WERI-Rb-1 (cell line): ENCODE results near the gene C14orf180.

Experiments
- DNase-seq: peaks from one replicate; pipeline ENCODE4 v3.0.0-alpha.2; 2020
- H3K27ac ChIP-seq: fragments of 250-450 bp; sonication (Bioruptor Pico); 2 replicates; pipeline ENCODE4 v1.5.1; 2020; ENCODE audit warnings: mild to moderate bottlenecking, moderate library complexity
- H3K27me3 ChIP-seq: fragments of 250-450 bp; sonication (Bioruptor Pico); 2 replicates; pipeline ENCODE4 v1.5.1; 2021; ENCODE audit warnings: mild to moderate bottlenecking, low read depth, moderate library complexity; ENCODE audit not compliant: insufficient read depth, severe bottlenecking
- H3K36me3 ChIP-seq: fragments of 250-450 bp; sonication (Bioruptor Pico); 2 replicates; pipeline ENCODE4 v1.5.1; 2020; ENCODE audit warnings: mild to moderate bottlenecking, moderate library complexity
- H3K4me3 ChIP-seq: 2 replicates; pipeline ENCODE4 v1.5.1; 2011; ENCODE audit warnings: low read depth, mild to moderate bottlenecking, control low read depth, low read length
- H3K9me3 ChIP-seq: fragments of 250-450 bp; sonication (Bioruptor Pico); 2 replicates; pipeline ENCODE4 v1.5.1; 2021; ENCODE audit warnings: mild to moderate bottlenecking, moderate library complexity; ENCODE audit not compliant: severe bottlenecking
- CTCF ChIP-seq: IDR thresholded peaks from 2 replicates; pipeline ENCODE4 v1.5.1; 2011; ENCODE audit warnings: low read depth, mild to moderate bottlenecking, control low read depth, inconsistent platforms, low read length

Gene C14orf180

GRCh38 chr14:104545942-104546501 lies 33.5 kb upstream of the C14orf180 start:
- no peaks in the 10 kb centered on the region for H3K27me3 ChIP-seq

GRCh38 chr14:104546591-104547309 lies 32.8 kb upstream of the C14orf180 start:
- TF ChIP-seq CTCF = no peak
- no peak overlapping the region for H3K27ac ChIP-seq
- no peaks in the 10 kb centered on the region for H3K9me3 ChIP-seq
- H3K36me3 ChIP-seq = no peaks in the 10 kb centered on the region
- no peaks in the 10 kb centered on the region for H3K27me3 ChIP-seq
- no peak overlapping the region for H3K4me3 ChIP-seq
- no peak for DNase-seq

More at GRCh38 chr14:104545942-104546501, 33.5 kb upstream of the C14orf180 start:
- Histone ChIP-seq H3K36me3 (no peaks in the 10 kb centered on the region), H3K9me3 (no peaks in the 10 kb centered on the region), H3K27ac (no peak overlapping the region), H3K4me3 (no peak overlapping the region)
- no peak for DNase-seq
- TF ChIP-seq CTCF = no peak

DNA sequence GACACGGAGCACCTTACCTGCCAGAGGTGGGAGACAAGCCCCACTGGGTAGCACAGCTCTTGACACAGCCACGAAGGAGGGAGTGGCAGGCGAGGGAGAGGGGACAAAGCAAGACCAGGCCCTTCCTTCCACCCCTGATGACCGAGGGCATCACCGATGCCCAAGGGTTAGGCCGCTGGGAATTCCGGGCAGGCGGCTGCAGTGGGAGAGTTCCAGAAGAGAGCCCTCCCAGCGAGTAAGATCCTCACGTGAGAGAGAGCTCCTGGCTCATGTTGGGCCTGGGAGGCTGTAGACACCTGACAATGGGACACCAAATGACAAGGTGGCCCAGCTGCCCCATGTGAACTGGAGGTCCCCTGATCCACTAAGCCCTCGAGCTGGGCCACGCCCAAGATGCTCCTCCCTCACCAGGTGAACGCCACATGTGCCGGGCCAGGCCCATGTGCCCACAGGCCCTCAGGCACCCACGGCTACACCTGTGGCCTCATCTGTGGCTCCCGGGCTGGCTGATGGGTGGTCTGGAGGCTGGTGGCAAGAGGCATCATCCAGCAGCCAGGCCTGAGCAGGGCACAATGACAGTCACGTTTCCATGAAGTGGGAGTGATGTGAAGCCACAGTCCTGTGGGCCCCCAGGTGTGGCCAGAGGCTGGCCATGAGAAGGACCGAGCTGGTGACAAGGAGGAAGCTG lies 32.1 kb upstream of the C14orf180 start:
- no peaks in the 10 kb centered on the region for H3K36me3 ChIP-seq
- no peaks in the 10 kb centered on the region for H3K27me3 ChIP-seq
- no peak for DNase-seq
- no peak for TF ChIP-seq CTCF
- H3K9me3 ChIP-seq = no peaks in the 10 kb centered on the region
- no peak overlapping the region for H3K4me3 ChIP-seq
- H3K27ac ChIP-seq = no peak overlapping the region

DNA sequence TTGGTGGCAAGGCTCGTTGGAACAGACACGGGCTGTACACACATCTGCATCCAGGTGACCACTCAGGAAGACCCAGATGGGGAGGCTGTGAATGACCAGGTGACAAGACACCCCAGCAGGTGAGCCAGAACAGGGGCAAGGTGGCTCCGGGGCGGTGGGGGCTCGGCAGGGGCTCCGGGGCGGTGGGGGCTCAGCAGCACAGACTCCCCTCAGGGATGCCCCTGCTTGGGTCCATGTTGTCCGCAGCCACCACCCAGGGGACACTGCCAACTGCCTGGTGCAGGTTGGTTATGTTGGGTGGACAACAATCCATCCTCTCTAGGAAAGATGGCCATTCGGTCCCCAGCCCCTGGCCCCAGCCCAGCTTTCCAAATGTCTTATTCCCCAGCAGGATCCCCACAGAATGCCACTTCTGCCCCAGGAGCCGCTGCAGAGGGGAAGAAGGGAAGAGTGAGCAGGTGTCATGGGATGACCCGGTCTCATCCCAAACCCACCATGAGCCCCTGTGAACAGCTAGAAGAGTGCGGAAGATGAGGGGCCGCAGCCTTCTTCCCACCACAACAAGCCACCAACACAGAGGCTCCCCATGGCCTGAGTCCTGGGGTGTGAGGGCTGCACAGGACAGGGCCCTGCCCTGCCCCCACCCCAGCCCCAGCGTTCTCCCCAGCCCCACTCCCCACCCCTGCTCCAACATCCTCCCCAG lies 31.4 kb upstream of the C14orf180 start:
- no peaks in the 10 kb centered on the region for H3K9me3 ChIP-seq
- no peaks in the 10 kb centered on the region for H3K36me3 ChIP-seq
- no peak overlapping the region for H3K27ac ChIP-seq
- no peak for TF ChIP-seq CTCF
- H3K4me3 ChIP-seq = no peak overlapping the region
- no peaks in the 10 kb centered on the region for H3K27me3 ChIP-seq
- DNase-seq = no peak

- Histone ChIP-seq H3K9me3 (no peaks in the 10 kb centered on the region), H3K4me3 (no peak overlapping the region), H3K27ac (no peak overlapping the region), H3K36me3 (no peaks in the 10 kb centered on the region), H3K27me3 (no peaks in the 10 kb centered on the region)
- TF ChIP-seq CTCF = no peak
- no peak for DNase-seq
Measured at GRCh38 chr14:104548802-104549535, 30.6 kb upstream of the C14orf180 start.
